Neural cell (in vitro differentiated cells): ENCODE measurements around the gene ERCC4.

Source experiments
- EP300 ChIP-seq: fragments of 450-650 bp; conservative IDR thresholded peaks from 2 replicates; pipeline ENCODE4 v1.6.1; 2014; ENCODE audit warnings: antibody characterized with exemption, mild to moderate bottlenecking, moderate library complexity; ENCODE audit not compliant: poor library complexity, severe bottlenecking
- EZH2 ChIP-seq: fragments of 200-600, 300-800 bp; shearing (Covaris generic), sonication (generic); IDR thresholded peaks from 2 replicates; pipeline ENCODE4 v1.6.1; 2014; ENCODE audit warnings: antibody characterized with exemption, low read length, borderline replicate concordance, mild to moderate bottlenecking; ENCODE audit not compliant: insufficient read depth, poor library complexity, severe bottlenecking
- MXI1 ChIP-seq: fragments of 450-650 bp; conservative IDR thresholded peaks from 2 replicates; pipeline ENCODE4 v1.6.1; 2014; ENCODE audit warnings: antibody characterized with exemption, mild to moderate bottlenecking; ENCODE audit not compliant: poor library complexity, severe bottlenecking
- POLR2AphosphoS5 ChIP-seq: IDR thresholded peaks from 2 replicates; pipeline ENCODE4 v1.6.1; 2012
- RAD21 ChIP-seq: fragments of 450-650 bp; conservative IDR thresholded peaks from 2 replicates; pipeline ENCODE4 v1.6.1; 2014; ENCODE audit warnings: antibody characterized with exemption, mild to moderate bottlenecking, moderate library complexity
- SMC3 ChIP-seq: fragments of 450-650 bp; conservative IDR thresholded peaks from 2 replicates; pipeline ENCODE4 v1.6.1; 2014; ENCODE audit warnings: antibody characterized with exemption, mild to moderate bottlenecking, moderate library complexity; ENCODE audit not compliant: poor library complexity
- TAF1 ChIP-seq: IDR thresholded peaks from 2 replicates; pipeline ENCODE4 v1.6.1; 2012; ENCODE audit warnings: low read depth
- TF ChIP-seq, protein P1 (sequence below): fragments of 450-650 bp; IDR thresholded peaks from 2 replicates; pipeline ENCODE4 v1.5.1; 2014; ENCODE audit warnings: antibody characterized with exemption, mild to moderate bottlenecking, moderate library complexity; ENCODE audit not compliant: poor library complexity, severe bottlenecking
- TF ChIP-seq, protein P2 (sequence below): IDR thresholded peaks from 2 replicates; pipeline ENCODE4 v1.6.1; 2012; ENCODE audit warnings: borderline replicate concordance

DNA sequence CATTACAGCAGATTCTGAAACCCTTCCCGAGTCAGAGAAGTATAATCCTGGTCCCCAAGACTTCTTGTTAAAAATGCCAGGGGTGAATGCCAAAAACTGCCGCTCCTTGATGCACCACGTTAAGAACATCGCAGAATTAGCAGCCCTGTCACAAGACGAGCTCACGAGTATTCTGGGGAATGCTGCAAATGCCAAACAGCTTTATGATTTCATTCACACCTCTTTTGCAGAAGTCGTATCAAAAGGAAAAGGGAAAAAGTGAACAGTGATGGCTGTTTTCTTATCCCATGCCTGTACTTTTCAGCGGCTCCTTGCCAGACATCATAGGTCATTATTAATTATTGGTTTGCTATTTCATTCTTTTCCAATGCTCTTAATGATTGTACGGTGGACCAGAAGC, 28.1 kb downstream of the ERCC4 start:
- TF ChIP-seq, protein P1, sequence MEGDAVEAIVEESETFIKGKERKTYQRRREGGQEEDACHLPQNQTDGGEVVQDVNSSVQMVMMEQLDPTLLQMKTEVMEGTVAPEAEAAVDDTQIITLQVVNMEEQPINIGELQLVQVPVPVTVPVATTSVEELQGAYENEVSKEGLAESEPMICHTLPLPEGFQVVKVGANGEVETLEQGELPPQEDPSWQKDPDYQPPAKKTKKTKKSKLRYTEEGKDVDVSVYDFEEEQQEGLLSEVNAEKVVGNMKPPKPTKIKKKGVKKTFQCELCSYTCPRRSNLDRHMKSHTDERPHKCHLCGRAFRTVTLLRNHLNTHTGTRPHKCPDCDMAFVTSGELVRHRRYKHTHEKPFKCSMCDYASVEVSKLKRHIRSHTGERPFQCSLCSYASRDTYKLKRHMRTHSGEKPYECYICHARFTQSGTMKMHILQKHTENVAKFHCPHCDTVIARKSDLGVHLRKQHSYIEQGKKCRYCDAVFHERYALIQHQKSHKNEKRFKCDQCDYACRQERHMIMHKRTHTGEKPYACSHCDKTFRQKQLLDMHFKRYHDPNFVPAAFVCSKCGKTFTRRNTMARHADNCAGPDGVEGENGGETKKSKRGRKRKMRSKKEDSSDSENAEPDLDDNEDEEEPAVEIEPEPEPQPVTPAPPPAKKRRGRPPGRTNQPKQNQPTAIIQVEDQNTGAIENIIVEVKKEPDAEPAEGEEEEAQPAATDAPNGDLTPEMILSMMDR: no peak
- TF ChIP-seq EZH2 (no peak), POLR2AphosphoS5 (no peak), SMC3 (no peak), EP300 (no peak), RAD21 (no peak), MXI1 (no peak), TAF1 (no peak)
- TF ChIP-seq, protein P2, sequence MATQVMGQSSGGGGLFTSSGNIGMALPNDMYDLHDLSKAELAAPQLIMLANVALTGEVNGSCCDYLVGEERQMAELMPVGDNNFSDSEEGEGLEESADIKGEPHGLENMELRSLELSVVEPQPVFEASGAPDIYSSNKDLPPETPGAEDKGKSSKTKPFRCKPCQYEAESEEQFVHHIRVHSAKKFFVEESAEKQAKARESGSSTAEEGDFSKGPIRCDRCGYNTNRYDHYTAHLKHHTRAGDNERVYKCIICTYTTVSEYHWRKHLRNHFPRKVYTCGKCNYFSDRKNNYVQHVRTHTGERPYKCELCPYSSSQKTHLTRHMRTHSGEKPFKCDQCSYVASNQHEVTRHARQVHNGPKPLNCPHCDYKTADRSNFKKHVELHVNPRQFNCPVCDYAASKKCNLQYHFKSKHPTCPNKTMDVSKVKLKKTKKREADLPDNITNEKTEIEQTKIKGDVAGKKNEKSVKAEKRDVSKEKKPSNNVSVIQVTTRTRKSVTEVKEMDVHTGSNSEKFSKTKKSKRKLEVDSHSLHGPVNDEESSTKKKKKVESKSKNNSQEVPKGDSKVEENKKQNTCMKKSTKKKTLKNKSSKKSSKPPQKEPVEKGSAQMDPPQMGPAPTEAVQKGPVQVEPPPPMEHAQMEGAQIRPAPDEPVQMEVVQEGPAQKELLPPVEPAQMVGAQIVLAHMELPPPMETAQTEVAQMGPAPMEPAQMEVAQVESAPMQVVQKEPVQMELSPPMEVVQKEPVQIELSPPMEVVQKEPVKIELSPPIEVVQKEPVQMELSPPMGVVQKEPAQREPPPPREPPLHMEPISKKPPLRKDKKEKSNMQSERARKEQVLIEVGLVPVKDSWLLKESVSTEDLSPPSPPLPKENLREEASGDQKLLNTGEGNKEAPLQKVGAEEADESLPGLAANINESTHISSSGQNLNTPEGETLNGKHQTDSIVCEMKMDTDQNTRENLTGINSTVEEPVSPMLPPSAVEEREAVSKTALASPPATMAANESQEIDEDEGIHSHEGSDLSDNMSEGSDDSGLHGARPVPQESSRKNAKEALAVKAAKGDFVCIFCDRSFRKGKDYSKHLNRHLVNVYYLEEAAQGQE: no peak
